Left forelimb (tissue), 1 donor: Measurements from ENCODE around the gene RPTN.

Source experiments
- DNase-seq: peaks from one replicate; pipeline ENCODE4 v3.0.0-alpha.2; 2018; ENCODE audit warnings: low spot score

RPTN gene

GRCh38 chr1:152110860-152111514 is 48.0 kb downstream of the RPTN start:
- no peak for DNase-seq

- no peak for DNase-seq
Measured at GRCh38 chr1:152110365-152110859, 48.6 kb downstream of the RPTN start.

GRCh38 chr1:152109998-152110294 is 49.1 kb downstream of the RPTN start:
- no peak for DNase-seq

- no peak for DNase-seq
Measured at GRCh38 chr1:152109231-152109997, 49.6 kb downstream of the RPTN start.

GRCh38 chr1:152108882-152109222 is 50.2 kb downstream of the RPTN start:
- DNase-seq: no peak

GRCh38 chr1:152107984-152108881 is 50.8 kb downstream of the RPTN start:
- no peak for DNase-seq

- DNase-seq: no peak
Measured at GRCh38 chr1:152107031-152107983, 51.7 kb downstream of the RPTN start.

GRCh38 chr1:152104854-152105253 is 54.2 kb downstream of the RPTN start:
- no peak for DNase-seq
